Measurements from ENCODE around the gene ZNF710.

DNA sequence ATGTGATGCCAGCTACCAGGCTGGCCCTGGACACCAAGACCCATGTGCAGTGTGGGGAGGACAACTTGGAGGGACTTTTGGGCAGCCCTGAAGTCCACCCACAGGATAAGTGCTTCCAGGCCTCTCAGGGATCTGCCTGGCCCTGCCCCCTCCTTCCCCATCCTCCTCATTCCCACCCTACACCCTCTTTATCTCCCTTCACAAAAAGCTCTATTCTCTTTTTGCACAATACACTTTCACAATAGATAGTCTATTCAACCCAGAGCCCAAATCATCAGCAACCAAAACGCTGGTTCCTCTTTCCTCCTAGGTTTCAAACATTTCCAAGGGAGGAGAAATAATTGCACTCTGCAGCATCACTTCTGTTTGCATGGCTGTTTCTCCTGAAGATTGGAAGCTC, 7.8 kb upstream of the ZNF710 start:
- TF ChIP-seq, protein P1, sequence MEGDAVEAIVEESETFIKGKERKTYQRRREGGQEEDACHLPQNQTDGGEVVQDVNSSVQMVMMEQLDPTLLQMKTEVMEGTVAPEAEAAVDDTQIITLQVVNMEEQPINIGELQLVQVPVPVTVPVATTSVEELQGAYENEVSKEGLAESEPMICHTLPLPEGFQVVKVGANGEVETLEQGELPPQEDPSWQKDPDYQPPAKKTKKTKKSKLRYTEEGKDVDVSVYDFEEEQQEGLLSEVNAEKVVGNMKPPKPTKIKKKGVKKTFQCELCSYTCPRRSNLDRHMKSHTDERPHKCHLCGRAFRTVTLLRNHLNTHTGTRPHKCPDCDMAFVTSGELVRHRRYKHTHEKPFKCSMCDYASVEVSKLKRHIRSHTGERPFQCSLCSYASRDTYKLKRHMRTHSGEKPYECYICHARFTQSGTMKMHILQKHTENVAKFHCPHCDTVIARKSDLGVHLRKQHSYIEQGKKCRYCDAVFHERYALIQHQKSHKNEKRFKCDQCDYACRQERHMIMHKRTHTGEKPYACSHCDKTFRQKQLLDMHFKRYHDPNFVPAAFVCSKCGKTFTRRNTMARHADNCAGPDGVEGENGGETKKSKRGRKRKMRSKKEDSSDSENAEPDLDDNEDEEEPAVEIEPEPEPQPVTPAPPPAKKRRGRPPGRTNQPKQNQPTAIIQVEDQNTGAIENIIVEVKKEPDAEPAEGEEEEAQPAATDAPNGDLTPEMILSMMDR (IDR thresholded peaks at IDR 0.05; ENCODE audit: borderline replicate concordance, extremely low read depth, low read length, poor library complexity, severe bottlenecking) = no peak
- no peak for TF ChIP-seq EZH2 (IDR thresholded peaks at IDR 0.05; ENCODE audit: borderline replicate concordance, low read depth, low read length, severe bottlenecking)

All from DND-41 (cell line).